ENCODE data around the gene NHLRC2.
"Not testable (repeated sequence)": the region's sequence is repeated elsewhere in the genome, so short reads cannot be mapped to it uniquely, and the experiment has no call there.

The NHLRC2 gene

GRCh38 chr10:113927440-113927839 is 73.0 kb downstream of the NHLRC2 start:
- Mint-ChIP-seq H3K27me3 (peaks cover 2% of the 10 kb centered on the region), H3K4me1 (peaks cover 3% of the 10 kb centered on the region), H3K4me3 (no peak overlapping the region), H3K27ac (no peak overlapping the region), H3K9me3 (no peaks in the 10 kb centered on the region), H3K36me3 (no peaks in the 10 kb centered on the region)
- ATAC-seq (ENCODE audit: low read depth) (no peak), DNase-seq (ENCODE audit: low spot score in 2 of 2) (no peak)

- Mint-ChIP-seq H3K27me3 (peaks cover 6% of the 10 kb centered on the region), H3K27ac (no peak overlapping the region), H3K36me3 (no peaks in the 10 kb centered on the region), H3K4me3 (no peak overlapping the region), H3K9me3 (no peaks in the 10 kb centered on the region), H3K4me1 (peaks cover 3% of the 10 kb centered on the region)
- ATAC-seq (ENCODE audit: low read depth), result no peak
- DNase-seq (ENCODE audit: low spot score in 2 of 2), result no peak
These were observed 74.4 kb downstream of the NHLRC2 start for GRCh38 chr10:113928830-113929229.

- ATAC-seq (ENCODE audit: low read depth) (no peak), DNase-seq (ENCODE audit: low spot score in 2 of 2) (no peak)
- no peak overlapping the region for H3K27ac Mint-ChIP-seq
- H3K27me3 Mint-ChIP-seq, result peaks cover 6% of the 10 kb centered on the region
- no peaks in the 10 kb centered on the region for H3K36me3 Mint-ChIP-seq
- H3K4me1 Mint-ChIP-seq, result peaks cover 3% of the 10 kb centered on the region
- H3K4me3 Mint-ChIP-seq, result no peak overlapping the region
- H3K9me3 Mint-ChIP-seq, result no peaks in the 10 kb centered on the region
These were observed 75.1 kb downstream of the NHLRC2 start for GRCh38 chr10:113929522-113929921.

GRCh38 chr10:113930482-113931057 is 76.1 kb downstream of the NHLRC2 start:
- Mint-ChIP-seq H3K27ac (no peak overlapping the region), H3K36me3 (no peaks in the 10 kb centered on the region), H3K4me3 (no peak overlapping the region), H3K4me1 (peaks cover 3% of the 10 kb centered on the region), H3K27me3 (peaks cover 6% of the 10 kb centered on the region), H3K9me3 (no peaks in the 10 kb centered on the region)
- DNase-seq (ENCODE audit: low spot score in 2 of 2) (no peak), ATAC-seq (ENCODE audit: low read depth) (no peak)

GRCh38 chr10:113932854-113933253 is 78.4 kb downstream of the NHLRC2 start:
- Mint-ChIP-seq H3K27me3 (peaks cover 9% of the 10 kb centered on the region), H3K9me3 (no peaks in the 10 kb centered on the region), H3K27ac (no peak overlapping the region), H3K36me3 (no peaks in the 10 kb centered on the region), H3K4me1 (peaks cover 3% of the 10 kb centered on the region), H3K4me3 (no peak overlapping the region)
- DNase-seq (ENCODE audit: low spot score in 2 of 2) (no peak), ATAC-seq (ENCODE audit: low read depth) (no peak)

- Mint-ChIP-seq H3K9me3 (no peaks in the 10 kb centered on the region), H3K4me3 (no peak overlapping the region), H3K36me3 (no peaks in the 10 kb centered on the region), H3K27me3 (peaks cover 11% of the 10 kb centered on the region), H3K27ac (no peak overlapping the region), H3K4me1 (peaks cover 3% of the 10 kb centered on the region)
- DNase-seq (ENCODE audit: low spot score in 2 of 2) (no peak), ATAC-seq (ENCODE audit: low read depth) (no peak)
These were observed 79.6 kb downstream of the NHLRC2 start for GRCh38 chr10:113933894-113934532.

GRCh38 chr10:113937258-113937657 is 82.8 kb downstream of the NHLRC2 start:
- Mint-ChIP-seq H3K36me3 (peaks cover 4% of the 10 kb centered on the region), H3K4me1 (peaks cover 3% of the 10 kb centered on the region)

GRCh38 chr10:113937756-113938155 is 83.3 kb downstream of the NHLRC2 start:
- Mint-ChIP-seq H3K9me3 (peaks cover 3% of the 10 kb centered on the region), H3K36me3 (peaks cover 4% of the 10 kb centered on the region), H3K4me3 (no peak overlapping the region), H3K27me3 (peaks cover 20% of the 10 kb centered on the region), H3K27ac (no peak overlapping the region), H3K4me1 (peaks cover 2% of the 10 kb centered on the region)
- DNase-seq (ENCODE audit: low spot score in 2 of 2) (no peak), ATAC-seq (ENCODE audit: low read depth) (no peak)

More at GRCh38 chr10:113937258-113937657, 82.8 kb downstream of the NHLRC2 start:
- ATAC-seq (ENCODE audit: low read depth) (no peak), DNase-seq (ENCODE audit: low spot score in 2 of 2) (no peak)
- Mint-ChIP-seq H3K27ac (no peak overlapping the region), H3K4me3 (no peak overlapping the region), H3K27me3 (peaks cover 22% of the 10 kb centered on the region), H3K9me3 (peaks cover 3% of the 10 kb centered on the region)

- Mint-ChIP-seq H3K4me3 (no peak overlapping the region), H3K27me3 (peaks cover 18% of the 10 kb centered on the region), H3K27ac (no peak overlapping the region), H3K4me1 (no peaks in the 10 kb centered on the region), H3K36me3 (peaks cover 4% of the 10 kb centered on the region), H3K9me3 (peaks cover 3% of the 10 kb centered on the region)
- ATAC-seq (ENCODE audit: low read depth), result no peak
- no peak for DNase-seq (ENCODE audit: low spot score in 2 of 2)
These were observed 84.9 kb downstream of the NHLRC2 start for GRCh38 chr10:113939212-113939860.

GRCh38 chr10:113941140-113941539 is 86.7 kb downstream of the NHLRC2 start:
- H3K36me3 Mint-ChIP-seq, result peaks cover 4% of the 10 kb centered on the region
- H3K9me3 Mint-ChIP-seq, result peaks cover 3% of the 10 kb centered on the region
- no peak for DNase-seq (ENCODE audit: low spot score in 2 of 2)
- no peak overlapping the region for H3K27ac Mint-ChIP-seq
- H3K4me1 Mint-ChIP-seq, result no peaks in the 10 kb centered on the region
- no peak for ATAC-seq (ENCODE audit: low read depth)
- H3K27me3 Mint-ChIP-seq, result peaks cover 20% of the 10 kb centered on the region
- H3K4me3 Mint-ChIP-seq, result no peak overlapping the region

- H3K9me3 Mint-ChIP-seq; DNase-seq (ENCODE audit: low spot score in 2 of 2); H3K4me3 Mint-ChIP-seq; ATAC-seq (ENCODE audit: low read depth); H3K36me3 Mint-ChIP-seq; H3K4me1 Mint-ChIP-seq; H3K27ac Mint-ChIP-seq: not testable (repeated sequence)
- peaks cover 15% of the 10 kb centered on the region for H3K27me3 Mint-ChIP-seq
These were observed 88.7 kb downstream of the NHLRC2 start for GRCh38 chr10:113943196-113943595.

- no peak for DNase-seq (ENCODE audit: low spot score in 2 of 2)
- H3K9me3 Mint-ChIP-seq, result peaks cover 3% of the 10 kb centered on the region
- ATAC-seq (ENCODE audit: low read depth), result no peak
- no peak overlapping the region for H3K4me3 Mint-ChIP-seq
- peaks cover 4% of the 10 kb centered on the region for H3K36me3 Mint-ChIP-seq
- peaks cover 10% of the 10 kb centered on the region for H3K27me3 Mint-ChIP-seq
- H3K4me1 Mint-ChIP-seq, result no peaks in the 10 kb centered on the region
- no peak overlapping the region for H3K27ac Mint-ChIP-seq
These were observed 90.7 kb downstream of the NHLRC2 start for GRCh38 chr10:113945075-113945686.

GRCh38 chr10:113945687-113946085 is 91.2 kb downstream of the NHLRC2 start:
- no peak overlapping the region for H3K4me3 Mint-ChIP-seq
- peaks cover 3% of the 10 kb centered on the region for H3K9me3 Mint-ChIP-seq
- H3K4me1 Mint-ChIP-seq, result no peaks in the 10 kb centered on the region
- peaks cover 4% of the 10 kb centered on the region for H3K36me3 Mint-ChIP-seq
- ATAC-seq (ENCODE audit: low read depth), result no peak
- DNase-seq (ENCODE audit: low spot score in 2 of 2), result no peak
- peaks cover 7% of the 10 kb centered on the region for H3K27me3 Mint-ChIP-seq
- H3K27ac Mint-ChIP-seq, result no peak overlapping the region
